Measurements from ENCODE around the gene DMRT3. TPM values are rescaled to one million over a fixed set of nuclear protein-coding genes. Genes with fewer than 3 reads are reported as not detected.
A peak's percentile ranks its signal among the peaks of the same experiment; 100 is the strongest.
"Not testable (repeated sequence)": the region's sequence is repeated elsewhere in the genome, so short reads cannot be mapped to it uniquely, and the experiment has no call there.

The DMRT3 gene
- total RNA-seq, 2 donors from 2014 or later, result not detected

DNA sequence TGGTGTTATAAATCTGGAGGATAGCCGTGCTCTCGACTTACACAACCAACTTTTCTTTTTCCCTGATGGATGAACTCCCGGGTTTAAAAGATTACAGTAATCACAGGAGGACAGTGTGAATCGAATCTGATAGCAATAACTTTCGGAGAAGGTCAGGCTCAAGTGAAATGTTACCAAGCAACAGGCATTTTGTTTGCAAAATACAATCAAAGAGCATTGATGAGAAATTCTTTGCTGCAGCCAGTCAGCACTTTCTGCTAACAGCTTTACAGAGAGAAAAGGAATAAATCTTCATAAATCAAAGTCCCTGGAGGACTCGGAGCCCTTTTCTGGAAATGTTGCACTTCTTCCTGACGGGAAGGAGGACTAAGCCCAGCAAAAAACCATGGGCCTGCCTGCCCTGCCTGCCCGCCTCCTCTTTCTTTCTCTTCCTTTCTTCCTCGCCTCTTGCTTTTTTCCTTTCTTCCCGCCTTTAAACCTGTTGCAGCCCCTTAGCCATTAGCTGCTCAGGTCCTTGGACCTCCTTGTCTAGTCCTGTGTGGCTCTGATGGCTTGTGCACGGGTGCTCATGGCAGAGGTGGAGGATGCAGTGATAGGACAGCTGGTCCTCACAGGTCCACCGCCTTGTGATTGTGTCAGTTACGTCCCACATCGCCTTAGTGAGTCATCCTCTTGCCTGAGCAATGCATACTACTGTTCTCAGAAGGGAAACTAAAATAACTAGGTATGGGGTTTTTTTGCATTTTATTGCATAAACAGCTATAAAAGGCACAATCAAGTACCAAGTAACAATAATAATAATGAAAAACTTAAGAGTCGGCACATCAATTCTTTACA, 6.2 kb downstream of the DMRT3 start:
- H3K4me3 ChIP-seq, result no peak overlapping the region
- no peaks in the 10 kb centered on the region for H3K36me3 ChIP-seq
- no peak for DNase-seq (ENCODE audit: low spot score)
- H3K27ac ChIP-seq, result no peak overlapping the region
- H3K4me1 ChIP-seq, result no peaks in the 10 kb centered on the region
- H3K27me3 ChIP-seq, result peaks cover 14 to 20% of the 10 kb centered on the region in 2 donors
- TF ChIP-seq CTCF (IDR thresholded peaks at IDR 0.05), result no peak
- no peaks in the 10 kb centered on the region for H3K9me3 ChIP-seq

DNA sequence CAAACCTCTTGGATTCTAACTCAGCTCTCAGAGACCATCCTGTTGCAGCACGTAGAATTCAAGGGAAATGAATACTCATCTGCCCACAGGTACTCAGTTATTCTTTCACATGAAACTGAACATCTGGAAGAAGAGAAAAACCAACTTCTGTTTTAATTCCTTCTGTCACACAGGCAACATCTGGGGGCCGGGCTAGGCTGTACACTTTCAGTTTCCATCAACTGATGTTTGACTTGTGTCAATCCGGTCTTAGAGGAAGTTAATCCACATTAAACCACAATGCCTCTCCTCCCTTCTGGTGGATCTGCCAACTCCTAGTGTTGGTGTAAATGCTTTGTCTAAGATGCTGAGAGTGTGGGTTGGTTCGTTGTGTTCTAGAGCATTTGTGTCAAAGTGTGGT, 17.6 kb downstream of the DMRT3 start:
- H3K27me3 ChIP-seq, result peaks cover 0 to 4% of the 10 kb centered on the region in 2 donors
- no peaks in the 10 kb centered on the region for H3K4me1 ChIP-seq
- H3K9me3 ChIP-seq, result no peaks in the 10 kb centered on the region
- H3K27ac ChIP-seq, result no peak overlapping the region
- TF ChIP-seq CTCF (IDR thresholded peaks at IDR 0.05), result no peak
- H3K36me3 ChIP-seq, result no peaks in the 10 kb centered on the region
- DNase-seq (ENCODE audit: low spot score), result no peak
- H3K4me3 ChIP-seq, result no peak overlapping the region

GRCh38 chr9:995192-995591, 18.7 kb downstream of the DMRT3 start:
- TF ChIP-seq CTCF (IDR thresholded peaks at IDR 0.05), result no peak
- H3K4me1 ChIP-seq, result no peaks in the 10 kb centered on the region
- H3K9me3 ChIP-seq, result no peaks in the 10 kb centered on the region
- no peak overlapping the region for H3K4me3 ChIP-seq
- DNase-seq (ENCODE audit: low spot score), result no peak
- no peaks in the 10 kb centered on the region for H3K27me3 ChIP-seq
- H3K27ac ChIP-seq, result no peak overlapping the region
- no peaks in the 10 kb centered on the region for H3K36me3 ChIP-seq

DNA sequence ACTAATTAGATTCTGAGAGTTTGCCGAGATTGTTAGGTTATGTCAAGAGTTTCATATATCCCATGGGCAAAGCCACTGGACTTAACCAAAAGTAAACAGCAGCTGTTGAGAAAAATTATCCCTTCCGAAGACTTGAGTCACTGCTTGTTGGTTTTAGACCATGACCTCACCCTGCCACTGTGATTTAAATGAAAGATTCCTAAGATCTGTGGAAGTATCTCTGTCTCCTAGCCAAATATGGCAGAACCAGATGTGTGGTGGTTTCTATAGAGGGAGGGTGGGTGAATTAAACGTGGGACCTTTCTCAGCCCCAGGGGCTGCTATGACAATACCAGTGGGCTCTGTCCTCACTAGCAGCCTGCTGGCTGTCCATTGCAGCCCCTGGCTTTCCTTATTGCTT, 19.3 kb downstream of the DMRT3 start:
- TF ChIP-seq CTCF (IDR thresholded peaks at IDR 0.05), result no peak
- H3K36me3 ChIP-seq, result no peaks in the 10 kb centered on the region
- no peak for DNase-seq (ENCODE audit: low spot score)
- no peaks in the 10 kb centered on the region for H3K9me3 ChIP-seq
- H3K27me3 ChIP-seq, result no peaks in the 10 kb centered on the region
- H3K27ac ChIP-seq, result no peak overlapping the region
- no peak overlapping the region for H3K4me3 ChIP-seq
- H3K4me1 ChIP-seq, result no peaks in the 10 kb centered on the region

DNA sequence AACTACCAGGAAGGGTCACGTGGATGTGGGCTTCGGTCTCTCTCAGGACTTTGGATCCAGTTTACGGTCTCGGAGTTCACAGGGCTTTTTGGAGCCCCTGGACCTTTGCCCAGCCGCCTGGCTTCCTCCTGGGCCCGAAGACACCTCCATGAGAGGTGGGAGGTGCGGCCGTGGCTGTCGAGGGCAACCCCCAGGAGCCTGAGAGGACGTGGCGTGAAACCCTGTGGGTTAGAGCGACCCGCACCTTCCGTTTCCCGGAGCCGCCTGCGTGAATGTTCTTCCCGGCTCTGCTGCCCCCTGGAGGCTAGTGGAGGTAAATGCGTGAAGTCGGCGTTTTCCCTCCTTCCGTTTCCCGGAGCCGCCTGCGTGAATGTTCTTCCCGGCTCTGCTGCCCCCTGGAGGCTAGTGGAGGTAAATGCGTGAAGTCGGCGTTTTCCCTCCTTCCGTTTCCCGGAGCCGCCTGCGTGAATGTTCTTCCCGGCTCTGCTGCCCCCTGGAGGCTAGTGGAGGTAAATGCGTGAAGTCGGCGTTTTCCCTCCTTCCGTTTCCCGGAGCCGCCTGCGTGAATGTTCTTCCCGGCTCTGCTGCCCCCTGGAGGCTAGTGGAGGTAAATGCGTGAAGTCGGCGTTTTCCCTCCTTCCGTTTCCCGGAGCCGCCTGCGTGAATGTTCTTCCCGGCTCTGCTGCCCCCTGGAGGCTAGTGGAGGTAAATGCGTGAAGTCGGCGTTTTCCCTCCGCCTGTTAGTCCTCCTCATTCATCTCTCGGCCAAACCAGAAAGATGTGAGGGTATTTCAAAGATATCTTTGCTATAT, 22.1 kb downstream of the DMRT3 start:
- not testable (repeated sequence) for DNase-seq (ENCODE audit: low spot score); H3K4me3 ChIP-seq; H3K36me3 ChIP-seq; H3K9me3 ChIP-seq; H3K27ac ChIP-seq; H3K27me3 ChIP-seq; H3K4me1 ChIP-seq
- TF ChIP-seq CTCF (IDR thresholded peaks at IDR 0.05), result peak in 1 of 2 donors; percentile 52
